Hematopoietic multipotent progenitor cell treated with erythropoietin and hydrocortisone succinate and interleukin-3 and kit ligand, for 6 days (in vitro differentiated cells): ENCODE measurements around the gene CRYL1.

Experiments used
- DNase-seq: peaks from one replicate; pipeline ENCODE4 v3.0.0-alpha.2; 2015

Gene CRYL1

DNA sequence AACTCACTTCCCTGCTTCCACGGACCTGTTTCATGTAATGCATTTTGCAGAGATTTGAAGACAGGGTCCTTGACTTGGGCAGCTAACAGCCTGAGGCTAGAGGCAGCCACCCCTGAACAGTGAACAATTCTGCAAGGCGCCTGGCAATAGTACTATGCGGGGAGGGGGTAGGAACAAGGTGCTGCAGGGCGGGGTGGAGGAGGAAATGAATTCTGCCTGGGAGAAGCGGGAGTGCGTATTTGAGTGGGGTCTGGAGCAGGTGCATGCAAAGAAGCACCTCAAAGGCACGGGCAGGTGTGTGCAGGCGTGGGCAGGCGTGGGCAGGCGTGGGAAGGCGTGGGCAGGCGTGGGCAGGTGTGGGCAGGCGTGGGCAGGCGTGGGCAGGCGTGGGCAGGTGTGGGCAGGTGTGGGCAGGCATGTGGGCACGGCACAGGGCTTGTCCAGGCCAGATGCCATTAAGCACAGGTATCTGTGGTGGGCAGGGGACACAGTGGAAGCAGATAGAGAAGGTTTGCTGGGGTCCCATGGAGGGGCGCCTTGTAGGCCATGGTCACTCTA is 163.1 kb downstream of the CRYL1 start:
- no peak for DNase-seq

DNA sequence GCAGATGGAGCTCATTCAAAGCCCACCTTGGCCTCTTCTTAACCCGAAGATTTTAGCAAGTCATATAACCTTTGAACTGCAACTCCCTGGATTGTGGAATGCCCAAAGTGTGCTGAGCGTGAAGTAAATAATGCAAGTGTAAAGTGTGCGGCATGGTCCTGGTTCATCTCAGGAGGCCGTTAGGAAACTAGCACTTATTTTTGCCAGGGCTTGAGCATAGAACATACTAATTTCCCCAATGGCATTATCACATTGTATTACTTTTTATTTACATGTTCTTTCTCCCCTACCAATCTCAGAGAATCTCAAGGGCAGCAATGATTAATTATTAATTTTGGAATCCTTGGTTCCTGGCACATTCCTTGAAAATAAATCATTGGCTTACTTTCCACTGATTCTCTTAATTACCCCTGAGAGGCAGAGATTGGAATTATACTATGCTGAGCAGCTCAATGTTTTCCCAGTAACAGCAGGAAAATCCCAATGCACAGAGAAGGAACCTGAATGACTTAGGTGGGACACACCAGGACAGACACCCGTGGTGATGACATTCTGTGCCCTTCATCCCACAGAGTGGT is 164.7 kb downstream of the CRYL1 start:
- DNase-seq = no peak

DNA sequence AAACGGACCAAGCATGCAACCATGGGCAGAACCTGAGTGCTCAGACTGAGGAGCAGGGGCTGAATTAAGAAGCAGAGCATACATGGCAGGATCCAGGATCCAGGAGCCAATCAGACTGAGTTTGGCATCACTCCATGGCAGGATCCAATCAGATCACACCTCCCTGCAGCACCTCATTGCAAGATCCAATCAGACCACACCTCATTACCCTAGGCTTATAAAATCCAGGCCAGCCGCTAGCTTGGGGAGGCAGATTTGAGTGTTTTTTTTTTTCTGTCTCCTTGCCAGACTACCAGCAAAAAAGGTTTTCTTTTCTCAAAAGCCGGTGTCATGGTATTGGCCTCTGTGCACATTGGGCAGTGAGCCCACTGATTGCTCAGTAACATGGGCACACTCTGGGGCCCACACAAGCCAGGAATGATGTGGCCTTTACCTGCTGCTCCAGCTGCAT is 165.6 kb downstream of the CRYL1 start:
- DNase-seq = no peak

DNA sequence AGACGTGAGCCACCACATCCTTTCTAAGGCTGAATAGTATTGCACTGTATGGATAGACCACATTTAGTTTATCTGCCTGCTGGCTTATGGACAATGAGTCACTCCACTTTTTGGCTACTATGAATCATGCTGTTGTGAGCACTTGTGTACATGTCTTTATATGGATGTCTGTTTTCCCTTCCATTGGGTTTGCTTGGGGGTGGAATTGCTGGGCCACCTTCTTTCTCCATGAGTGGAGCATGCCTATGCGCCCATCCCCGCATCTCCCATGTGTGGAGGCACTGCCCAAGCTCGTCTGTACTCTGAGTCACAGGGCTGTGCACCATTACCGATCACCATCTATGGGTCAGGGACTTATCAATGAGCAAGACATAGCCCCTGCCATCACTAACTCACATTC is 166.3 kb downstream of the CRYL1 start:
- DNase-seq = peak; percentile 7

DNA sequence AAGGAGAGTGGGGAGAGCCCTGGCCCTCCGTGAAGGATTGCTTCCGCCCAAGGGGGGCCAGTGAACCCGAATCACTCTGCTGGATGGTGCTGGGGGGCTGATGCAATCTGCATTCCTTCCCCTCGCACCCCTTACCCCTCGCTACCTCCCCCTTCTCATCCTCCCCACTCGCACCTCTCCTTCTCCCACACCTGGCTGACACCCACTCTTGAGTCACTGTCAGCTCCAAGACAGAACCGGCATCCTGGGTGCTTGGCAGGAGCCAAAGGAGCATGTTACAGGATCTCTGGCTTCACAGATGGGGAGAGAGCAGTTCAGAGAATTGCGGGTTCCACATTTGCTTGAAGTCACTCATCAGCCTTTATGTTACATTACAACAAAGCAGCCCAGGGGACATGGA is 167.6 kb downstream of the CRYL1 start:
- DNase-seq = no peak

DNA sequence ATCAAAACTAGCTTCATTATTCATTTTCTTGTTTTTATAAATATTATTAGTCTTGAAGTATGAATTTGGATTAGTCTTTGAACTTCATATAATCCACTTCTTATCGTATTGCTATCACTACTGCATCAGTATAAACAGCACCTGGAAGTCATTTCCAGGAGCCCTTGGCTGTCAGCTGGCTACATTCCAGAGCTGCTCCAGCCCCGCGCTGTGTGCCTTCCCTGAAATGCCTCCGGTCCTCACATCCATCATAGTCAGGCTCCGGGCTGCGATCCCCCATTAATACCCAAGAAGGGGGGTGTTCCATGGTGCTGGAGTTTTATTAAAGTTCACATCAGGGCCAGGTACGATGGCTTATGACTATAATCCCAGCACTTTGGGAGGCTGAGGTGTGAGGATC is 169.2 kb downstream of the CRYL1 start:
- no peak for DNase-seq

DNA sequence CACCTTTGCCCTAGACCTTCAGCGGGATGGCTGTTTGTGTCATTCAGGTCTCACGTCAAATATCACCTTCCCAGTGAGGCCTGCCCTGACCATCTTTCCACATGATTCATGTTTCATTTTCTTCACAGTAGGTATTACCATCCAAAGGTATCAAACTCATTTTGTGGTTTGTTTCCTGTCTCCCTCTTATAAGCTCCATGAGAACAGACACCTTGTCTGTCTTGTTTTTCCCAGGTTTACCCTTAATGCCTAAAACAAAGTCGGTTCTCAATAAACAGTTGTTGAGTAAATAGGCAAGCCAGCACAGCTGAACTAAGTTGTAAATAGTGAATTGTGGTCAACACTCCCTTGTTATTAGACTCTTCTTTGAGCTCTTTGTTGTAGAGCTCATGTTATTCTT is 170.9 kb downstream of the CRYL1 start:
- no peak for DNase-seq

DNA sequence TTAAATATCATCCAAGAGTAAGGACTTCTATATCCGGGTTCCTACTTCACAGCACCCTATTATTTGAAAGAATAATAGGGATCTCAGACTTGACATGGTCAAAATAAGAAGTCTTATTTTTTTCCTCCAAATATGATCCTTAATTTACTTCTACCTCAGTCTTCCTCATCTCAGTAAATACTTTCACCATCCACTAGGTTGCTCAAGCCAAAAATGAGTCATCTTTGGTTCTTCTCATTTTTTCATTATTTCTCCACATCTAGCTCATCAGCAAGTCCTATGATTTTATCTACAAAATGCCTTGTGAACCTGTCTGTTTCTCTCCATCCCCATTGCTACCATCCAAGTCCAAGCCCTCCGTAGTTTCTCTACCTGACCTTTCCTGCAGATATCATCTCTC is 171.7 kb downstream of the CRYL1 start:
- peak; percentile 26 for DNase-seq
